GM18507 (cell line): Measurements from ENCODE around the gene TOX2.

Source experiments
- DNase-seq: peaks from one replicate; pipeline ENCODE4 v3.0.0; 2011; ENCODE audit warnings: low read depth; ENCODE audit not compliant: insufficient read length; ENCODE audit errors: extremely low spot score
- FAIRE-seq: peaks from 2 replicates; lab custom pipeline; 2011; peaks lifted over from hg19 to GRCh38; lab: Jason Lieb, UNC

The TOX2 gene

GRCh38 chr20:44025756-44026155, 111.1 kb downstream of the TOX2 start:
- DNase-seq (no peak), FAIRE-seq (no peak)

GRCh38 chr20:44026647-44027342, 112.1 kb downstream of the TOX2 start:
- FAIRE-seq (no peak), DNase-seq (no peak)

DNA sequence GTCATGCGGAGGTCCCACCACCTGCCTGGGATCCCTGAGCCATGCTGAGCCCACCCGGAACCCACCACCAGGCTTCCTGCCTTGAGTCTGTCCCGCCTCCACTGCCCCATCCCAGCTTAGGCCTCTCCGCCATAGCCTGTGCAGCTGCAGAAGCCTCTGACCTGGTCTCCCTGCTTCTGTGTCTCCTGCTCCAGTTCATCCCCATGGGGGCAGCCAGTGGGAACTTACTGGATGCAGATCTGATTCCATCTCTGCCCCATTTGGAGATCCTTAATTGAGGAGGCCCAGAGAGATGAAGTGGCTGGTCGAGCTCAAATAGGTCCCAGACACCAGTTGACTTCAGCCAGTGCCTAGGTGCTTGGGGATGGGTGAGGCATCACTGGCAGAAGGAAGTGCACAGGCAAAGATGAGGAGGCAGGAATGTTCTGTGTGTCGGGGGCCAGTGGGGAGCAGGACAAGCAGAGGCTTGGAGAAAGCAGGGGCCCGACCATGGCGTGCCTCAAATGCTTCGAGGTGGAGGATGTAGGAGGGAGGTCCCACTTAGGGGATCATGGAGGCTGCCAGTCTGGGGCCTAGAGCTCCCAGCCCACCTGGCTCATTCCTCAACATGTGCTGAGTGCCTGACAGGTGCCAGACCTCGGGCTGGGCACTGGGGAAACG, 112.8 kb downstream of the TOX2 start:
- no peak for DNase-seq
- no peak for FAIRE-seq

- DNase-seq: no peak
- FAIRE-seq: no peak
These were observed 113.5 kb downstream of the TOX2 start for GRCh38 chr20:44028003-44028730.

GRCh38 chr20:44028868-44029847, 114.5 kb downstream of the TOX2 start:
- FAIRE-seq: peak; percentile 90
- DNase-seq: no peak

GRCh38 chr20:44029848-44030230, 115.2 kb downstream of the TOX2 start:
- no peak for DNase-seq
- no peak for FAIRE-seq

- FAIRE-seq (no peak), DNase-seq (no peak)
These were observed 115.7 kb downstream of the TOX2 start for GRCh38 chr20:44030394-44030793.

GRCh38 chr20:44031001-44031574, 116.4 kb downstream of the TOX2 start:
- FAIRE-seq (no peak), DNase-seq (no peak)

- DNase-seq: no peak
- no peak for FAIRE-seq
These were observed 117.3 kb downstream of the TOX2 start for GRCh38 chr20:44031781-44032582.

DNA sequence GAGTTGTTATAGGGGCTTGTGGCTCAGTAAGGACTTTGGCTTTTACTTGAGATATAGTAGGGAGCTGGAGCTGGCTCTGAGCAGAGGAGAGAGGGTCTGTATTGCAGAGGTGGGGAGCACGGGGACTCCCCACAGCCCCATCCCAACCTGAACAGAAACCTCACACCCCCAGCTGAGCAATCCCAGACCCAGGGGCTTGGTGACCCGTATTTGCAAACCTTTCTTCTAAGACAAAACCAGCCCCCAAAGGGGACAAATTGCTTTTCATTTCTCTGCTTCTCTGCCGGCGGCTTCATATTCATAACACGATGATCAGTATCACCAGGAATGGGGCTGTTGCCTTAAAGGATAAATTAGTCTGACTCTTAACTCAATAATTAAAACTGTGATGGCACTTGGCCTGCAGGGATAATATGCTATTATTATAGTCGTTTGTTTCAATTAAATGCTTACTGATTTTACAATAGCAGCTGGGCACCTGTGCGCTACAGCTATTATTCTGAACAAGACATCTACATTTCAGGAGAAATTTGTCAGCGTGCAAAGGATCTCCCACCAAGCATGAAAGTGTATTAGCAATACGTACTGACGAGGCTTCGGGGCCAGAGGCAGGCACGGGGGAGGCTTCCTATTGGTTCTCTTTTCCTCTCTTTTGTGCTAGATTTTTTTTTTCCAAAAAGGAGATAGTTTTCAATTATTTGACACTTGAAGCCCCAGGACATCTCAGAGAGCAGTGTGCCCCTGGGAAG, 118.1 kb downstream of the TOX2 start:
- DNase-seq (no peak), FAIRE-seq (no peak)

- FAIRE-seq (peak; percentile 56), DNase-seq (no peak)
These were observed 118.7 kb downstream of the TOX2 start for GRCh38 chr20:44033344-44033743.

- no peak for FAIRE-seq
These were observed 119.2 kb downstream of the TOX2 start for GRCh38 chr20:44033873-44034272.

GRCh38 chr20:44034451-44034850, 119.8 kb downstream of the TOX2 start:
- DNase-seq (no peak), FAIRE-seq (no peak)

More at GRCh38 chr20:44033873-44034272, 119.2 kb downstream of the TOX2 start:
- no peak for DNase-seq

GRCh38 chr20:44034965-44035635, 120.4 kb downstream of the TOX2 start:
- DNase-seq (no peak), FAIRE-seq (no peak)

DNA sequence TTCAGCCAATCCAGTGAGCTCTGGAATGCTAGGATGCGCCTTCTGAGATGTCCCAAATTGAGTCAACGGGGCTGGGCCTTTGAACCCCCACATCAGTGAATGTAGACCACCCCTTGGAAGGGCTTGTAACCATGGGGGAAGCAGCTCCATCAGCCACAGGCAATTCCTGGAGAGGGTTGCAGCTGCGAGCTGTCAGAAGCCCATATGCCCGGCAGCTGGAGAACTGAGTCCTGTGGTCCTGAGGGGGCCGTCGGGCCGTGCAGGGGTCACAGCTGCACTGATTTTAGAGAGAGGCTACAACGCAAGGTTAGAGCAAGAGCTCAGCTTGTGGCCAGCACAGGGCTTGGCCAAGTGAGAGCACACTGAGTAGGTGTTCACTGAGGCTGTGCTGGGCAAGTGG, 121.3 kb downstream of the TOX2 start:
- DNase-seq: no peak
- FAIRE-seq: no peak

DNA sequence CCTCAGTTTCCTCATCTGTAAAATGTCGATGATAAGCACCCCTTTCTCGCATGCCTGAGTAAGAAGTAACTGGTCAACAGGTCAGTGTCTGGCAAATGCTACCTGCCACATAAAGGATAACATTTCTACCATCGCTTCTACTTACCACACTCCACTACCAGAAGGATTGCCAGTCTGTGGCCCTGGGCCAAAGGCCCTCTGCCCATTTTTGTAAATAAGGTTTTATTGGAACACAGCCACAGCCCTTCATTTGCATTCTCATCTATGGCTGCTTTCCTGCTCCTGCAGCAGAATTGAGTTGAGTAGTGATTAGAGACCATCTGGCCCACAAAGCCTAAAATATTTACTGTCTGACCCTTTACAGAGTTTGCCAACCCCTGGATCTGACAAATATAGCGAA, 121.8 kb downstream of the TOX2 start:
- no peak for FAIRE-seq
- DNase-seq: no peak

- DNase-seq: no peak
- FAIRE-seq: no peak
These were observed 124.0 kb downstream of the TOX2 start for GRCh38 chr20:44038681-44039123.
